GM19397 (cell line): ENCODE results near the gene SPATA31C1.
"Not testable (repeated sequence)": the region's sequence is repeated elsewhere in the genome, so short reads cannot be mapped to it uniquely, and the experiment has no call there.

Experiments
- ATAC-seq: cut with Tn5 transposase; IDR thresholded peaks from one replicate; pipeline ENCODE4 v1.9.1; 2021; ENCODE audit warnings: mild to moderate bottlenecking, moderate library complexity; ENCODE audit not compliant: unreplicated experiment

SPATA31C1 gene

DNA sequence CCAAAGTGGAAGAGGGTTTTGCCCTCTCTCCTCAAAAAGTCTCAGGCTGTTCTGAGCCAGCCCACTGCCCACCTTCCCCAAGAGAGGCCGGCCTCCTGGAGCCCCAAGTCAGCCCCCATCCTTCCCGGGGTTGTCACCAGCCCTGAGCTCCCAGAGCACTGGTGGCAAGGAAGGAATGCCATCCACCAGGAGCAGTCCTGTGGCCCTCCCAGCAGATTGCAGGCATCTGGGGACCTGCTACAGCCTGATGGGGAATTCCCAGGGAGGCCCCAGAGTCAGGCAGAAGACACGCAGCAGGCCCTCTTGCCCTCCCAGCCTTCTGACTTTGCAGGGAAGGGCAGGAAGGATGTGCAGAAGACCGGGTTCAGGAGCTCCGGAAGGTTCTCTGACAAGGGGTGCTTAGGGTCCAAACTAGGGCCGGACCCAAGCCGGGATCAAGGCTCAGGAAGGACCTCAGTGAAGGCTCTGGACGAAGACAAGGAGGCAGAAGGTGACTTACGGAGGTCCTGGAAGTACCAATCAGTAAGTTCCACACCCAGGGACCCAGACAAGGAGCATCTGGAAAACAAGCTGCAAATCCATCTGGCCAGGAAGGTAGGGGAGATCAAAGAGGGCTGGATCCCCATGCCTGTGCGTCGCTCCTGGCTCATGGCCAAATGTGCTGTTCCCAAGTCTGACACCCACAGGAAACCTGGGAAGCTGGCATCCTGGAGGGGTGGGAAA lies 31.4 kb upstream of the SPATA31C1 start:
- no peak for ATAC-seq

DNA sequence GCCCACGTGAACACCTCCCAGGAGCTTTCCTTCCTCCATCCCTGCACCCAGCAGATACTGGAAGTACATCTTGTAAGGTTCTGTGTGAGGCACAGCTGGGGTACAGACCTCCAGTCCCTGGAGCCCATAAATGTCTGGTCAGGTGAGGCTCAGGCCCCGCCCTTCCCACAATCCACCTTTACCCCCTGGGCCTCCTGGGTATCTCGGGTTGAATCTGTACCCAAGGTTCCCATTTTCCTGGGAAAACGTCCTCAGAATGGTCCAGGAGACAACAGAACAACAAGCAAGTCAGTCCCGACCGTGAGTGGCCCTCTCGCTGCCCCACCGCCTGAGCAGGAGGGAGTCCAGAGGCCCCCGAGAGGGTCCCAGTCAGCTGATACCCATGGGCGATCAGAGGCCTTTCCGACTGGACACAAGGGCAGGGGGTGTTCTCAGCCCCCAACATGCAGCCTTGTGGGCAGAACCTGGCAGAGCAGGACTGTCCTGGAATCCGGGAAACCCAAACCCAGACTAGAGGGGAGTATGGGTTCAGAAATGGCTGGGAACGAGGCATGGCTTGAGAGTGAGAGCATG lies 30.7 kb upstream of the SPATA31C1 start:
- ATAC-seq, result no peak

DNA sequence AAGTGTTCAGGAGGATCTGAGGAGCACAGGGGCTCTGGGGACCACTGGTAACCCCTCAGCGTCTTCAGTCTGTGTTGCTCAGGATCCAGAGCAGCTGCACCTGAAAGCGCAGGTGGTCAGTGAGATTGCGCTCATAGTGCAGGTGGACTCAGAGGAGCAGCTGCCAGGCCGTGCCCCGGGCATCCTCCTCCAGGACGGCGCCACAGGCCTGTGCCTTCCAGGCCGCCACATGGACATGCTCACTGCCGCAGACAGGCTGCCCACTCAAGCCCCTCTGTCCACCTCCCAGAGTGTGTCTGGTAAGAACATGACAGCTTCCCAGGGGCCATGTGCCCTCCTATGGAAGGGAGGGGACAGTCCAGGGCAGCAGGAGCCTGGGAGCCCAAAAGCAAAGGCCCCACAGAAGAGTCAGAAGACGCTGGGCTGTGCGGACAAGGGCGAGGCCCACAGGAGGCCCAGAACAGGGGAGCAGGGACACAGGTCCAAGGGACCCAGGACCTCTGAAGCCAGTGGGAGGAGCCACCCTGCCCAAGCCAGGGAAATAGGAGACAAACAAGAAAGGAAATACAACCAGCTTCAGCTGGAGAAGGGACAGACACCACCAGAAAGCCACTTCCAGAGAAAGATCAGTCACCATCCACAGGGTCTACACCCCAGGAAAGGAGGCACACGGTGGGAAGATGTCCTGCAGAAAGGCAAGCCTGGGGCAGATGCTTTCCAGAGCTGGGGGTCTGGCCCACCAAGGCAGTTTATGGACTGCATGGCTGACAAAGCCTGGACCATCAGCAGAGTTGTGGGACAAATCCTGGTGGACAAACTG lies 29.9 kb upstream of the SPATA31C1 start:
- ATAC-seq, result no peak

DNA sequence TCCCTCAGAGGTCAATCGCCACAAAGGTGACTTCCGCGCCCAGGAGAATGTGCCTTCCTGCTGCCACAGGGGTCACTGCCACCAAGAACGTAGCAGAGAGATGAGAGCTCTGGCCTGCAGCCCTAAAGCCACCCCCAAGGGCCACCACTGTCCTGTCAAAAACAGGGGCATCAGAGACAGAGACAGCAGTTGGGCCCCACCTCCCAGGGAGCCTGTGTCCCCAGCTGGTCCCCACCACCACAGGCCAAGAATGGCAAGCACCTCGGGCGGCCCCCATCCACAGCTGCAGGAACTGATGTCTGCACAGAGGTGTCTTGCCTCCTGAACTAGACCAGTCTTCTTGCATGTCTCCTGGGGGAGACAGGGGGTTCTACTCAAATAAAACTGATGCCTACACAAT lies 29.3 kb upstream of the SPATA31C1 start:
- no peak for ATAC-seq

DNA sequence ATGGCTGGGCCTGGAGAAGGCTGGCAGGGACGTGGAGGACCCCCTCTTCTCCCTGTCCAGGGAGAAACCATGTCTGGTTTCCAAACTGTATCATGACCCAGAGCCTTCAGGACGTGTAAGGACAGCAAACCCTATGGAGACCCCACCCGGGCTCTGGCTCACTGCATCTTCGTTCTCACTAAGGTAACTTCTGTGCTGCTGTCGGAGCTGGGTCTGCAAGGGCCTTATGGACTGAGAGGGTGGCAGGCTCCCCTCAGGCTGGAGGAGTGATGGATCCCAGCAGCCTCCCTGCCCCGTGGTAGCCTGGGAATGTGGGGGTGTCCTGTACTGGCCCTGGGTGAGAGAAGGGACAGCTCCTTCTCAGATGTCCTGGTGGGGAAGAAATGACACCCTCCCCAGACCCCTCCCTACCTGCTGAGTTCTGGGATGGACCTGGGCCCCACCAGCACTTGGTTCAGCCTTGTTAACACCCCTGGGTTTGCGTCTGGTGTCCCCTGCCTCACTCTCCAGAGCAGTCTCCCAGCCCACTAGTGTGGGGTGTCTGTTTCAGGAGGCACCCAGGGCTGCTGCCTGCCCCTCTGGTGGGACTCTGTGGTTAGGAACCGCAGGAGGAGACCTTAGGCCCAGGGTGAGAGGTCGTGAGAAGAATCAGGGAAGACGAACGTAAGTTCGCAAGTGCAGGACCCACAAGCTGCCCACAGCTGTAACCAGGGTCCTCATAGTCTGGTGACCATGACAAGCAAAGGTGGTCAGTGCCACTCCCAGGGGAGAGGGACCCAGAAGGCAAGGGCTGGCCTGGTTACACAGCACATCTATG lies 28.5 kb upstream of the SPATA31C1 start:
- ATAC-seq, result no peak

DNA sequence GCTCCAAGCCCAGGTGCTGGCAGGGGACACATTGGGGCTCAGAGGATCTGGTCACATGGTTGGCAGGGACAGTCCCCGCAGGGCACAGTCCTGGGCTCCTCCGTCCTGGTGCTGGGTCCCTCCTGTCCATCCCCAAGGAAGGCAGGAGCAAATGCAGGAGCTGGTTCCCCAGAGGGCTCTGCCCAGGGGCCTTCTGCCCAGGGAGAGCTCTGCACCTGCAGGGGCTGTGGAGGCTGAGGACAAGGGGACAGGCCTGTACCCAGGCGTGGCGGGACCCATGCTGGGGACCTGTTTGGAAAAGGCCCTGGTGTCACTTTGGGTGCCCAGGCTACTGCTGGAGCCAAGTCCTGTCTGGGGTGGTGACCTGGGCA lies 27.9 kb upstream of the SPATA31C1 start:
- no peak for ATAC-seq

DNA sequence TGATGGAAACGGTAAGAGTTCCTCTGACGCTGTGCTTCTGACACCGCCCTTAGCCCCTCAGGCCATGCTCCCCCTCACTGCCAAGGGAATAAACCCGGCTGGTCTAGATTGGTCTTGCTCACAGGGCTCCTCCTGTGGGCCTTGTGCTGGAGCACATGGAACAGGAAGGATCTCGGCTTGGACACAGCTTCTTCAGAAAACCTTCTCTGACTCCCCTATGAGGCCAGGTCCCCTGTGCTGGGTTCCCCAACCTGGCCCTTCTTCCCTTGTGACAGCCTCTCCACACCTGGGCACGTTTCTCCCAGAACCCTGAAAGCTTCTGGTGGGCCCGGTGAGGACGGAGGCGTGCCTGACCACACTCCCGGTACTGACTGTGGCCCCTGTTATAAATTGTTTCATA lies 26.9 kb upstream of the SPATA31C1 start:
- ATAC-seq, result no peak

DNA sequence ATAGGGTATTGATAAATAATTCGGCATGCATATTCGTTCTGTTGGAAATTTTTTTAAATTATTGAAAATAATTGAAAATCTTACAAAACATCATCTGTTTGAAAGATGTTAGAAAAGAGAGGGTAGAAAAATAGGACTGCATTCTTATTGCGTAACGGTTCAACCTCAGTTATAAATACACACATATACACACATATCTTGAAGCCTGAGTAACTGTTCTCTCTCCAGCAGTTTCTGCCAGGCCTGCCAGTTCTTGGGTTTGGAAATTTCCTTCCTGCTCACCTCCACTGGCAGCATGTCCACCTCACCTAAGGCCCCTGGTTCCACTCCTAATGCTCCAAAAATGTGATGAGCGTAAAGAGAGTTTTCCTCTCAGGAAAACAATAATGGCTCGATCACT lies 26.0 kb upstream of the SPATA31C1 start:
- no peak for ATAC-seq

DNA sequence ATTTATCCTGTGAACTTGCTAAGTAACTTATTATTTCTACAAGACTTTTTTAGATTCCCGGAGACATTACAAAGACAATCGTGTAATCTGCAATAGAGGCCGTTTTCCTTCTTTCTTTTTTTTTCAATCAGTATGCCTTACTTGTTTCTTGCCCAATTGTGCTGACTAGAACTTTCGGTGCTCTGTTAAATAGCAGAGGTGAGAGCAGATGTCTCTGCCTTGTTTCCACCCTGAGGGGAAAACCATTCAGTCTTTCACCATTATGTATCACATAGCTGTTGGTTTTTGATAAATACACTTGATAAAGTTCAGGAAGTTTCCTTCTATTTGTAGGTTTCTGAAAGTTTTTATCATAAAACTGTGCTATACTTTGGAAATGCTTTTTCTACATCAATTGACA lies 24.8 kb upstream of the SPATA31C1 start:
- ATAC-seq, result no peak

DNA sequence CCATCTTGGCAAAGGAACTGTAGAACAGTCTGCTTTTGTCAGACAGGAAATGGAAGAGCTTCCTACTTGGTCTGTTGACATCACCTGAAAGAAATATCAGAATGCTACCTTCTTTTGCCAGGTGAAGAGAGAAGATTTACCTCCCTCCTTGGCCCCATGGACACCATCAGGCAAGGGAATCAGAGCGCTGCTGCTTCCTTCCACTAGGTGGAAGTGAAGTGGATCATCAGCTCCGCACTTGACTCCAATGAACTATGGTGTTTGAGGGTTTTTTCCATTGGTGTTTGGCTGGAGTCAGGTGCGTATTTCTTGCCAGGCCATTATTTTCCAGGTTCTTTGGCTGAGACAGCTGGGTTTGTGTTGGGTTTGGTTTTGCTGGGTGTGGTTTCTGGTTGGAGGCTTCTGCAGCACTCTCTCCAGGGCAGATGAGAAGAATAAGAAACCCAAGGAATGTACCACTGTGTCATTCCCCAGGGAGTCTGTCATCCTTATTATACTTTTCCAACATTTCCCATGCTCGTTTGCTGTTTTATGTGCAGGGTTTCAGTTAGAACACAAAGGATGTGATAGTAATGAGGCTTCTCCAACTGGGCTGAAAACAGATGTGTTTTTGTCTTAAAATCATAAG lies 22.6 kb upstream of the SPATA31C1 start:
- ATAC-seq, result no peak

DNA sequence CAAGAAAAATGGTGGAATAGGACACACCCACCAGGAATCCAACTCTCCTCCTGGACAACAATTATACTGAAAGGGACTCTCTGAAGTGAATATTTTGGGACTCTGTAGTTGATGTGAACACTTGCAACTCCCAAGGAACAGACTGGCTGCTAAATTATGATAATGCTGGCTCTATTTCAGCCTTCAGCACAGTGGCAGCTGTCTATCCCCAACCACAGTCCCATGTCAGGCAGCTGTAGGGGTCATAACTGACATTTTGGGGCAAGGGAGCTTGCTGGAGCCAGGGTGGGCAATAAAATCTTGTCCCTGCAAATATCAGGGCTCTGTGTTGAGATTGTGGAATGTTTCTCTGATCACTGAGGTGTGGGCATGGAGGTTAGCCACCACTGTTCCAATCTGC lies 20.9 kb upstream of the SPATA31C1 start:
- ATAC-seq, result no peak

DNA sequence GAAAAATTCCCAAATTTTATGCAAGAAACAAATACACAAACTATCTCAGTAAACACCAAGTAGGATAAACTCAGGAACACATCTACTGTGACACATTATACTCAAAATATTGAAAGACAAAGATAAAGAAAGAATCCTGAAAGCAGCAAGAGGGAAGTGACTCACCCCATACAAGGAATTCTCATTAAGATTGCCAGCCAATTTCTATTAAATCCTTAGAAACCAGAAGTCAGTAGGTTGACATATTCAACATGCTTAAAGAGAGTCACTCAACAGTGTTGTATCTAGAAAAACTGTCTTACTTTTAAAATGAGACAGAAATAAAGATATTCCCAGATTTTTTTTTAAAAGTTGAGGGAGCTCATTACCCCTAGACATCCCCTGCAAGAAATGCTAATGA lies 19.6 kb upstream of the SPATA31C1 start:
- no peak for ATAC-seq

DNA sequence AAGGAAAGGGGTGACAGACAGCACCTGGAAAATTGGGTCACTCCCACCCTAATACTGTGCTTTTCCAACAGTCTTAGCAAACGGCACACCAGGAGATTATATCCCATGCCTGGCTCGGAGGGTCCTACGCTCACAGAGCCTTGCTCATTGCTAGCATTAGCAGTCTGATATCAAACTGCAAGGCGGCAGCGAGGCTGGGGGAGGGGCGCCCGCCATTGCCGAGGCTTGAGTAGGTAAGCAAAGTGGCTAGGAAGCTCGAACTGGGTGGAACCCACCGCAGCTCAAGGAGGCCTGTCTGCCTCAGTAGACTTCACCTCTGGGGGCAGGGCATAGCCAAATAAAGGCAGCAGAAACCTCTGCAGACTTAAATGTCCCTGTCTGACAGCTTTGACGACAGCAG lies 15.4 kb upstream of the SPATA31C1 start:
- not testable (repeated sequence) for ATAC-seq

DNA sequence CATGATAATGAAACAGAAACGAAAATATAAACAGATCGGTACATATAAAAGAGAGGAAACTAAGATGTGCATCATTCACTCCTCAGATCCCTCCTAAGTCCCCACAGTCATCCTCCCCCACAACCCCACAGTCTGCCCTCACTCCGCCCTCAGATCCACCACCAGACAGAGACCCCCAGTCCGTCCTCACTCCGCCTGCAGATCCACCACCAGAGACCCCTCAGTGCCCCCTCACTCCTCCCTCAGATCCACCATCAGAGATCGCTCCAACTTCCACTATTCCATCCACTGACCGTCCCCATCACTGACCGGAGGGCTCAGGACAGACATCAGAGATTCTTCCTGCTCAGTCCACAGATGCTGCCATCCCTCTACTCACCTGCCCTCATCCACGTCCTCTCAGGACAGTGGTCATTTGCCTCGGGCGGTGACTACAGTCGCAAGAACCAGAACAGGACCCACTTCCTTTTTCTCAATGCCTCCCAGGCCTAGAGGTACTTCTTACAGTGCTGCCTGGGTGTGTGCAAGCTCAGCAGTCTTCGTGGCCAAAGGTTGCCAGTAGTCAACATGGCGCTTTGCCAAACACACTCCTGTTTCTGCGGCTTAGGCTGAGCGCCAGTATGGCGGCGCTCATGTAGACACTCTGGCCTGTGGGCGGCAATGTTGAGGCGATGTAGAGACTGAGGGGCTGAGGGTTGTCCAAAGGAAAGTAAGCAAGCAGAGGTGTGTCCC lies 8.3 kb upstream of the SPATA31C1 start:
- no peak for ATAC-seq

DNA sequence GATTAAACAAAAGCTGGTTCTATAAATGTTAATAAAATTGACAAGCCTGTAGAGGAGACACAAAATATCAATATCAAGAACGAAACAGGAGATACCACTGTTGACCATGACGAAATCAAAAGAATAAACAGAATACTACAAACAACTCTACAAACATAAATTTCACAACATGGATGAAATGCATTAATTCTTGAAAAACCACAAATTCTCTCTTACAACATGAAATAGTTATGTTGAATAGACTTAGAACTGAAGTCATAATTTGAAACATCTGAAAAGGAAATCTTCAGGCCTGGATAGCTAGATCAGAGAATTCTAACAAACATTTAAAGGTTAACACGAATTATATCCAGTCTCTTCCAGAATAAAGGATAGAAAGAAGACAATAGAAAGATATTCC lies 6.9 kb upstream of the SPATA31C1 start:
- no peak for ATAC-seq

DNA sequence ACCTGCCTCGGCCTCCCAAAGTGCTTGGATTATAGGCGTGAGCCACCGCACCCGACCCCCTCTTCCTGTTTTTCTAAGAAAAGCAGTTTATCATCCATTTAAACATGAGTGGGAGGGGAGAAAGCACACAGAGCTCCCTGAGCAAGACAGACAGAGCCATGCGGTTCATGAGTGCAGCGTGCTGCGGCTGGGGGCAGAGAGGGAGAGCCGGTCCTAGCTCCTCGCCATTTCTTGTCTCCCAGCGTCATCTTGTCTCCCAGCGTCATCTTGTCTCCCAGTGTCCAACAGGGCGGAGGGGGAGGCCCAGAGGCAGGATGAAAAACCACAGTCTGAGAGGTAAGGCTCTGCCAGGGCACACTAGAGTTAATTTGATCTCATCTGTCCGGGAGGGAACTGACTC lies 1.3 kb downstream of the SPATA31C1 start:
- ATAC-seq, result not testable (repeated sequence)

DNA sequence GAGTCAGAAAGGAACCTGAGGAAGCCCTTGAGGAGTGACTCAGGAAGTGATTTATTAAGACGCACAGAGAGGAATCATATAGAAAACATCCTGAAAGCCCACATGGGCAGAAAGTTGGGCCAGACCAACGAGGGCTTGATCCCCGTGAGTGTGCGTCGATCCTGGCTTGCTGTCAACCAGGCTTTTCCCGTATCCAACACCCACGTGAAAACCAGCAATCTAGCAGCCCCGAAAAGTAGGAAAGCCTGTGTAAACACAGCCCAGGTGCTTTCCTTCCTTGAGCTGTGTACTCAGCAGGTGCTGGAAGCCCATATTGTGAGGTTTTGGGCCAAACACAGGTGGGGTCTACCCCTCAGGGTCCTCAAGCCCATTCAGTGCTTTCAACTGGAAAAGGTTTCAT lies 3.8 kb downstream of the SPATA31C1 start:
- not testable (repeated sequence) for ATAC-seq

DNA sequence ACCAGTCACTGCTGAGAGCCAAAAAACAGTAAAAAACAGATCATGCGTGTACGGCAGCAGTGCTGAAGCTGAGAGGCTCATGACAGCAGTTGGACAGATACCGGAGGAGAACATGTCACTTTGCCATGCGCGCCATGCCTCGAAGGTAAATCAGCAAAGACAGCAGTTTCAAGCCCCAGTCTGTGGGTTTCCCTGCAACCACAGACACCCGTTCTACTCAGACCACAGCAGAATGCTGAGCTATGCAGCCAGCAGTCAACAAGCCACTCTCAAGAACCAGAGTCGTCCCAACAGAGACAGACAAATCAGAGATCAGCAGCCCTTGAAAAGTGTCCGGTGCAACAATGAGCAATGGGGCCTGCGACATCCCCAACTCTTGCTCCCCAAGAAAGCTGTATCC lies 5.2 kb downstream of the SPATA31C1 start:
- ATAC-seq, result not testable (repeated sequence)

DNA sequence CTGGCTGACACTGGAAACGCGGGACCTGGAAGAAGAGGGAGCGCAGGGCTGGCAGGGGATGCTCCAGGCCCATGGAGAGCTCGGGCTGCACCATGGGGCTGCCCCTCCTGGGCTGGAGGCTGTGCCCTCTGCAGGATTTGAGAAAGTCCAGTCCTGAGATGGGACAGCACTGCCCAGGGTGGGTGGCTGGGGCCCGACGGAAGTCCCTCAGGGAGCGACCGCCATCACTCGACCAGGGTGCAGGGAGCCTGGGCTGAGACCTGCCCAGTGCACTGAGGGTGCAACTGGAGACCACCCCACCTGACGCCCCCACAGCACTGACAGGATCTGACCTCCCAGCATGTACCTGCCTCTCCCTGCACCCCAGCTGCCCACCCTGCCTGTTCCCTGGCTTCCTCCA lies 7.1 kb downstream of the SPATA31C1 start:
- ATAC-seq, result not testable (repeated sequence)

DNA sequence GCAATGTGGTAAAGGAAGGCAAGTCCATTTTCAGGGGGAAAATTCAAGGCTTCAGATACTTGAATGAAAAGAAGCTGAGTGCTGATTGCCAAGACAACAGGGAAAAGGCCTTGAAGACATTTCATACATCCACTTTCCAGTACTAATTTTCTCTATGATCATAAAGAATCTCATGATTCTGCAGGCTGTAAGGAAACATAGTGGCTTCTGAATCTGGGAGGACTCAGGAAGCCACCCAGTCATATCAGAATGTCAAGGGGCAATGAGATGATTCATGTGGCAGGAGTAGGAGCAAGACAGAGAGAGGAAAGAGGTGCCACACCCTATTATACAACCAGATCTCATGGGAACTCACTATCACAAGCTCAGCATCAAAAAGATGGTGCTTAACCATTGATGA lies 11.4 kb downstream of the SPATA31C1 start:
- ATAC-seq, result not testable (repeated sequence)
